ENCODE data around the gene TSTD1. TPM values are rescaled to one million over a fixed set of nuclear protein-coding genes. Genes with fewer than 3 reads are reported as not detected.
"Not testable (repeated sequence)": the region's sequence is repeated elsewhere in the genome, so short reads cannot be mapped to it uniquely, and the experiment has no call there.

TSTD1 gene
- total and polyA plus RNA-seq, 2 experiments from 2014 or later = not detected

DNA sequence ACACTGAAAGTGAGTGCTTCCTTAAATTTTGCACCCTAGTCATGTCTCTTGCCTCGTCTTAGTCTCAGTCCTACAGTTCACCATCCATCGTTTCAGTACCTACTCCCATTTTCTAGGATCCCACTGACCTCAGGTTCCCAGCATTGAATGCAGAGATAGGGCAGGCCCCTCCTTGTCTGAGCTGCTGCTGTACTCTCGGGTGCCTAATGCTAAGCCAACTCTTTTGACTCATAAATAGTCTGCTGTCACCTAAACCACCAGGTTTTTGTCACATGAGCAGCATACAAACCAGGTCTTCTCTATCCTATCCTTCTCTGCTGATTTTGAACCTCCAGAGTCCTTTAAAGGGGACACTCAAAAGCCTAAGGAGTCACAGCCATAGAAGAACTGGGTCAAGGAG lies 27.9 kb upstream of the TSTD1 start:
- in situ Hi-C loops (cut with MboI) = no loop called here
- H3K9me3 ChIP-seq (ENCODE audit: low read depth) = no peaks in the 10 kb centered on the region
- no peak overlapping the region for H3K4me2 ChIP-seq (ENCODE audit: unreplicated experiment)

DNA sequence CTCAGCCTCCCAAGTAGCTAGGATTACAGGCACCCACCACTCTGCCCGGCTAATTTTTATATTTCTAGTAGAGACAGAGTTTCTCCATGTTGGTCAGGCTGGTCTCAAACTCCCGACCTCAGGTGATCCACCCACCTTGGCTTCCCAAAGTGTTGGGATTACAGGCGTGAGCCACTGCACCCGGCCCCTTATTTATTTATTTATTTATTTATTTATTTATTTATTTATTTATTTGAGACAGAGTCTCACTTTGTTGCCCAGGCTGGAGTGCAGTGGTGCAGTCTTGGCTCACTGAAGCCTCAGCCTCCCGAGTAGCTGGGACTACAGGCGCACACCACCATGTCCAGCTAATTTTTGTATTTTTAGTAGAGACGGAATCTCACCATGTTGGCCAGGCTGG lies 26.9 kb upstream of the TSTD1 start:
- H4K20me1 ChIP-seq (ENCODE audit: insufficient read depth); H3K9ac ChIP-seq; H3K79me2 ChIP-seq (ENCODE audit: insufficient read depth); H2AFZ ChIP-seq; H3F3A ChIP-seq (ENCODE audit: insufficient read depth); DNase-seq; H3K4me2 ChIP-seq (ENCODE audit: unreplicated experiment); H3K9me2 ChIP-seq (ENCODE audit: insufficient read depth); H3K9me3 ChIP-seq (ENCODE audit: low read depth); in situ Hi-C loops (cut with MboI); H3K36me3 ChIP-seq (ENCODE audit: low read depth); H3K27me3 ChIP-seq (replicated peaks; ENCODE audit: insufficient read depth); H3K27ac ChIP-seq; H3K4me1 ChIP-seq (ENCODE audit: insufficient read depth); H3K4me3 ChIP-seq: not testable (repeated sequence)
- 80 to 86% methylated on average over 7 of the region's 7 CpGs for WGBS, 2 experiments (ENCODE audit: low coverage in 1 of 2, low lambda C conversion rate in 2 of 2, missing lambda C conversion rate in 2 of 2)

More for the DNA sequence above, 27.9 kb upstream of the TSTD1 start:
- 43 to 52% methylated on average over 3 of the region's 3 CpGs for WGBS, 2 experiments (ENCODE audit: low coverage in 1 of 2, low lambda C conversion rate in 2 of 2, missing lambda C conversion rate in 2 of 2)
- Histone ChIP-seq H3K27ac (no peak overlapping the region), H3K36me3 (ENCODE audit: low read depth) (no peaks in the 10 kb centered on the region), H3K9me2 (ENCODE audit: insufficient read depth) (no peaks in the 10 kb centered on the region), H3F3A (ENCODE audit: insufficient read depth) (no peaks in the 10 kb centered on the region), H4K20me1 (ENCODE audit: insufficient read depth) (no peaks in the 10 kb centered on the region), H3K79me2 (ENCODE audit: insufficient read depth) (no peaks in the 10 kb centered on the region), H3K27me3 (replicated peaks; ENCODE audit: insufficient read depth) (no peaks in the 10 kb centered on the region), H3K4me1 (ENCODE audit: insufficient read depth) (no peaks in the 10 kb centered on the region), H2AFZ (no peak overlapping the region), H3K9ac (no peak overlapping the region), H3K4me3 (no peak overlapping the region)
- DNase-seq = no peak
- TF ChIP-seq EZH2 (IDR thresholded peaks at IDR 0.05; ENCODE audit: insufficient read depth, poor library complexity, severe bottlenecking) (no peak), EZH2phosphoT487 (IDR thresholded peaks at IDR 0.05; ENCODE audit: insufficient read depth, low read depth) (no peak)

DNA sequence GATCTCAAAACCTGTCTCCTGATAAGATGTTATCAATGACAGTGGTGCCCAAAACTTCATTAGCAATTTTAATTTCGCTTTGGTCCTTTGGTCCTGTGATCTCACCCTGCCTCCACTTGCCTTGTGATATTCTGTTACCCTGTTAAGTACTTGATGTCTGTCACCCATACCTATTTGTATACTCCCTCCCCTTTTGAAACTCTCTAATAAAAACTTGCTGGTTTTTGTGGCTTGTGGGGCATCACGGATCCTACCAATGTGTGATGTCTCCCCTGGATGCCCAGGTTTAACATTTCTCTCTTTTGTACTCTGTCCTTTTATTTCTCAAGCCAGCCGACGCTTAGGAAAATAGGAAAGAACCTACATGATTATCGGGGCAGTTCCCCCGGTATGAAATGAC lies 25.2 kb upstream of the TSTD1 start:
- H3K9ac ChIP-seq; in situ Hi-C loops (cut with MboI); H3K9me2 ChIP-seq (ENCODE audit: insufficient read depth); DNase-seq; H3K79me2 ChIP-seq (ENCODE audit: insufficient read depth); H3K36me3 ChIP-seq (ENCODE audit: low read depth); H4K20me1 ChIP-seq (ENCODE audit: insufficient read depth); H3K4me1 ChIP-seq (ENCODE audit: insufficient read depth); H3F3A ChIP-seq (ENCODE audit: insufficient read depth); H3K4me2 ChIP-seq (ENCODE audit: unreplicated experiment); H3K27me3 ChIP-seq (replicated peaks; ENCODE audit: insufficient read depth); H3K27ac ChIP-seq; H3K4me3 ChIP-seq; H2AFZ ChIP-seq; H3K9me3 ChIP-seq (ENCODE audit: low read depth): not testable (repeated sequence)
- WGBS, 2 experiments (ENCODE audit: low coverage in 1 of 2, low lambda C conversion rate in 2 of 2, missing lambda C conversion rate in 2 of 2) = 65 to 66% methylated on average over 6 of the region's 6 CpGs

DNA sequence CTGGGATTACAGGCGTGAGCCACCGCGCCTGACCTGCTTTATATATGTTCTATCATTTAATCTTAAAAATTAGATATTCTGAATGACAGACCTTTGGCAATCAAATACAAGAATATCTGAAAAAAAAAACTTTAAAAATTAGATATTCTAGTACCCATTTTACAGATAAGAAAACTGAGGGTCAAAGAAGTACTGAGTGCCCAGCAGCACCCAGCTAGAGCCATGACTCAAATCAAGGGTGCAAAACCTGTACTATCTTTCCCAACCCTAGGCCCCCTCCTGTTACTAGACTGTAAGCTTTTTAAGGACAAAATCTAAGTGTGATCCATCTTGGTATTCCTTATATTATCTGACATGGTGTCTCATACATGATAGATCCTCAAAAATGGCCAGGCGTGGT lies 22.7 kb upstream of the TSTD1 start:
- Histone ChIP-seq H3K4me3 (no peak overlapping the region), H3K4me1 (ENCODE audit: insufficient read depth) (no peaks in the 10 kb centered on the region), H3K36me3 (ENCODE audit: low read depth) (no peaks in the 10 kb centered on the region), H2AFZ (no peak overlapping the region), H3K27ac (no peak overlapping the region), H4K20me1 (ENCODE audit: insufficient read depth) (no peaks in the 10 kb centered on the region), H3K9ac (no peak overlapping the region), H3F3A (ENCODE audit: insufficient read depth) (no peaks in the 10 kb centered on the region), H3K27me3 (replicated peaks; ENCODE audit: insufficient read depth) (no peaks in the 10 kb centered on the region), H3K4me2 (ENCODE audit: unreplicated experiment) (no peak overlapping the region), H3K79me2 (ENCODE audit: insufficient read depth) (no peaks in the 10 kb centered on the region), H3K9me3 (ENCODE audit: low read depth) (no peaks in the 10 kb centered on the region), H3K9me2 (ENCODE audit: insufficient read depth) (no peaks in the 10 kb centered on the region)
- TF ChIP-seq EZH2 (IDR thresholded peaks at IDR 0.05; ENCODE audit: insufficient read depth, poor library complexity, severe bottlenecking) (no peak), EZH2phosphoT487 (IDR thresholded peaks at IDR 0.05; ENCODE audit: insufficient read depth, low read depth) (no peak)
- no peak for DNase-seq
- in situ Hi-C loops (cut with MboI) = no loop called here
- WGBS, 2 experiments (ENCODE audit: low coverage in 1 of 2, low lambda C conversion rate in 2 of 2, missing lambda C conversion rate in 2 of 2) = 89 to 91% methylated on average over 4 of the region's 4 CpGs

DNA sequence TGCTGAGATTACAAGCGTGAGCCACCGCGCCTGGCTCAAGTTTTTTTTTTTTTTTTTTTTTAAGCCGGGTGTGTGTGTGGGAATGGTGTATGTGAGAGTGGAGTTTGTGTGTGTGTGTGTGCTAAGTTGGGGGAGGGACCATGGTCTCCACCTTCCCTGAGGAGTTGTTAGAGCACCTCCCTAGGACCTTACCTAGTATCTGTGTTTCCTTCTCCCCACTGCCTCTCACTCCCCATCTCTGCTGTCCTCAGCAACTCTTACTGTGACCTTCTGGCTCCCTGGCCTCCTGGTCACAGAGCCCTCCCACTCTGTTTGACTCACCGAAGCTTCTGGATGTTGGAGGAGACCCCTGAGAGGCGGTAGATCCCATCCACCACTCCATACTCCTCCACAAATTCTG lies 20.5 kb upstream of the TSTD1 start:
- H3F3A ChIP-seq (ENCODE audit: insufficient read depth) = no peaks in the 10 kb centered on the region
- H3K9ac ChIP-seq = no peak overlapping the region
- no peaks in the 10 kb centered on the region for H3K79me2 ChIP-seq (ENCODE audit: insufficient read depth)
- no peak overlapping the region for H3K4me2 ChIP-seq (ENCODE audit: unreplicated experiment)
- TF ChIP-seq EZH2 (IDR thresholded peaks at IDR 0.05; ENCODE audit: insufficient read depth, poor library complexity, severe bottlenecking) = no peak
- TF ChIP-seq EZH2phosphoT487 (IDR thresholded peaks at IDR 0.05; ENCODE audit: insufficient read depth, low read depth) = no peak
- no peaks in the 10 kb centered on the region for H3K9me2 ChIP-seq (ENCODE audit: insufficient read depth)
- in situ Hi-C loops (cut with MboI) = no loop called here
- H3K4me1 ChIP-seq (ENCODE audit: insufficient read depth) = no peaks in the 10 kb centered on the region
- WGBS, 2 experiments (ENCODE audit: low coverage in 1 of 2, low lambda C conversion rate in 2 of 2, missing lambda C conversion rate in 2 of 2) = 62 to 69% methylated on average over 6 of the region's 6 CpGs
- no peaks in the 10 kb centered on the region for H4K20me1 ChIP-seq (ENCODE audit: insufficient read depth)
- no peak for DNase-seq
- no peak overlapping the region for H3K4me3 ChIP-seq
- no peaks in the 10 kb centered on the region for H3K36me3 ChIP-seq (ENCODE audit: low read depth)
- no peaks in the 10 kb centered on the region for H3K9me3 ChIP-seq (ENCODE audit: low read depth)
- H3K27ac ChIP-seq = no peak overlapping the region
- H3K27me3 ChIP-seq (replicated peaks; ENCODE audit: insufficient read depth) = no peaks in the 10 kb centered on the region
- H2AFZ ChIP-seq = no peak overlapping the region
